Stimulated activated CD8-positive, alpha-beta memory T cell treated with anti-CD3 and anti-CD28 coated beads, Interleukin-2, amount 100 ng/mL, for 48 hours (primary cell): ENCODE data around the gene DTNB.
A peak's percentile ranks its signal among the peaks of the same experiment; 100 is the strongest.

Source experiments
- DNase-seq, 2 donors: peaks; one replicate each; pipeline ENCODE4 v3.0.0-alpha.2; 2020; ENCODE audit warnings: low read depth in 2 of 2

Gene DTNB

DNA sequence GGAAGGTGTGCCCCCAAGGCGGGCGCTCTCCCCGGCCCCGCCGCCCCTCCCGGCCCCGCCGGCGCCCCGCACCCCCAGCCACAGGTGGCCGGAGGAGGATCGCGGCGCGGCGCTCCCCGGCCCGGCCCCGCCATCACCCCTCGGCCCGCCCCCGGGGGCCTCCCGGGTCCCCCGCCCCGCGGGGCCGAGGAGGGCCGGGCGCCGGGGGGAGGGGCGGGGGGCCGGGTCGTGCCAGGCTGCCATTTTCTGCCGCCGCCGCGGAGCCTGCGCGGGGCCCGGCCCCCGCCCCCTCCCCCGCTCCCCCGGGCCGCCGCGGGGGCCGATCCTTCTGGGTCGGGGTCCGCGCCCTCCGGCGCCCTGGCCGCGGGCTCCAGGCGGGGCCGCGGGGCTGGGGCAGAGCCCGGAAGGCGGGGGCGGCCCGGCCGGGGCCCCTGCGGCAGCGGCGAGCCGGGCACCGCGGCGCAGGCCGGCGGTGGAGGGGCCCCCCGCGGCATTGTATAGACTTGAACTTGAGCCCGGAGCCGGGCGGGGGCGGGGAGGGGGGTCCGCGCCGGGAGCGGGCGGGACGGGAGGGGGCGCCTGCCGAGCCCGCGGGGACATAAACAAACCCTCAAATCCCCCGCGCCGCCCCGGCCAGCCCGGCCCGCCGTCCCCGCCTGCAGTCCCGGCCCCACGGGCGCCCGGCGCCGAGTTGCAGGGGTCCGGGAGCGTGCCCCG lies 332.2 kb downstream of the DTNB start:
- DNase-seq, result no peak

DNA sequence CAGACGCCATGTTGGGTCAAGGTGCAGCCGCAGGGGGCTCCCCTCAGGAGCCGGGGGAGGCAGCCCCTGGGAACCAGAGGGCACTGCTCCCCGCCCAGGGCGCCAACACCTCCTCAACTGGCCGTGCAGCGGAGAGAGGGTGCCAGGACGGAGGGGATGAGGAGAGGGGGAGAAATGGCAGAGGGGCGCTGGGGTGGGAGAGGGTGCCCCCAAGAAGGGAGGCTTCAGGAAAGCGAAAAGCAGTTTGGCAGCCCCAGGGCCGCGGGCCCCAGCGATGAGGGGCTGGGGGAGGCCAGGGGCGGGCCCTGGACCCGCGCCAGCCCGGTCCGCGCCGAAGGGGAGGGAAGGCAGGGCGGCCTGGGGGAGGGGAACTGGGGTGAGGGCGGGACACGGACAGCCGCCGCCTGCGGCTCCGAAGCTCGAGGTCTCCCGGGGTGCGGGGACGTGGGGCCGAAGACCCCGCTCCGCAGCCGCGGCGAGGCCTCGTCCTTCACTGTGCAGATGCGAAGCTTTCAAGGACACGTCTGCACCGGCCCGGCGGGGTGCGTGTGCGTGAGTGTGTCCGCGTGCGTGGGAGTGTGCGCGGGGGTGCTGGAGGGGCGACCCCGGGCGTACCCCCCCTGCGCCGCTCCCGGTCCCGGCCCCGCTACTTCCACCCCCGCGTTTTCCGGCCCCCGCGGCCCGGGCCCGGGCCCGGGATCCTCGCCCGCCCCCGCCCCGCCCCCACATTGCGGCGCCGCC lies 333.0 kb downstream of the DTNB start:
- DNase-seq, result no peak

DNA sequence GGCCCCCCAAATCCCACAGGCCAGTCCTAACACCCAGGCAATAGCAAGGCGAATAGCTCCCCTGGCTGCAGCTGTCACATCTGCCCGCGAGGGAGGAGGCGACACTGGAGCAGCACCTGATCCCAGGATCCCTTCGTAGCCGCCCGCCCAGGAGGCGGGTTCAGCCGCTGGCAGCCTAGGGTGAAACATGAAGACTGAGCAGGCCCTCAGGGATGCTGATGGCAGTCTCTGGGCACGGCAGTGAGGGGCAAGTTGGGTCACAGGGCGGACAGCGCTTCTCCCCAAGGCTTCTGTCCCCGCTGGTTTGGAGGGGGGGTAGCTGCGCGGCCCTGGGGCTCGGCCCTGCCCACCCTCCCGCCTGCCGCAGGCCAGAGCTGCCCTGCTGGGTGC lies 333.6 kb downstream of the DTNB start:
- no peak for DNase-seq

DNA sequence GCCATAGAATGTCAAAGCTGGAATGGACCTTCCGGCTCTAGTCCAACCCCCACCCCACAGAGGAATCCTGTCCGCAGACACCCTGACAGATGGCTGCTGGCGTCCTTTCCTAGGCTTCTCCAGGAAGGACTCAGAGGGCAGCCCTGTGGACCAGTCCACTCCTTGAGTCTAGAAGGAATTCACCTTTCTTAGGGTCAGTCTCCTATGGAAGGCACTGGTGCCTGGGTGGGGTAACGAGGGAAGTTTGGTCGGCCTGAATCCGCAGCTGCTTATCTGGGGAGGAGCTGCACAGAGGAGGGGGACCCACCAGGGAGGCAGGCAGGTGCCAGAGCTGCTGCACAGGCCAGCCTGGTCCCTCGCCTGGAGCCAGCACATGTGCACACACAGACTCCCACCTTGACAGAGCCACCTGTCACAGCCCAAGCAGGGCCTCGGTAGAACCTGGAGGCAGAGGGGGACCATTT lies 334.1 kb downstream of the DTNB start:
- no peak for DNase-seq

DNA sequence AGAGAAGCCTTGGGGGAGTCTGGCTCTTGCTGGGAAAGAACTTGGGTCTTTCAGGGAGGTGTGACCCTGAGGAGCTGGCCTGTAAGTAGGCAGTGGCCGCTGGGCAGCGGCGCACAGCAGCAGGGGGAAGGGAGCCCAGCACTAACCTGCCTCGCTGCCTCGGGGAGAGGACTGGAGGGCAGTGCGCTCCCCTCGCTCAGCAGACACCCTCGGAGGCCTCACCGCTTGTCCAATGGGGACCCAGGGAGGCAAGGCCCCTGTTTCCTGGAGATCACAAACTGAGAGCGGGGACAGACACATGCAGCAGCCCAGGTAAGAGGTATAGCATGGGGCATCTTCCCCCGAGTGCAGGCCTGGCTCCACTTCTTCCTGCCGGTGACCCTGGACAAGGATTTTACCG lies 335.0 kb downstream of the DTNB start:
- DNase-seq, result no peak

DNA sequence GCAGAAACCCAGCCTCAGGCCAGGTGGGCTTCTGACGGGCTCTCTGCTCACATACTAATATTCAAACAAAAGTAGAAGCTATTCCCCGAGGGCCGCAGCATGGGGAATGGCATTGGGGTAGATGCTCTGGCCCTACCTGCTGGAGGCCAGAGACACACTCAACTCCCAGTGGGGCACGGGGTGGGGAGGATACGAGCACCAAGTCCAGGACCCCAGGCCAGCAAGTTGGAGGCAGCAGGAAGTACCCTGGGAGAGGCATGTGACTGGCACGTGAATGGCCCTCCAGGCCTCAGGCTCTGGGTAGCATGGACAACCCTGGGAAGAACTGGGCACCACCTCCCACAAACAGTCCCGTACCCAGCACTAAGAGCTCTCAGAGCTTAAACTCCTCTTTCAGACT lies 335.5 kb downstream of the DTNB start:
- no peak for DNase-seq

DNA sequence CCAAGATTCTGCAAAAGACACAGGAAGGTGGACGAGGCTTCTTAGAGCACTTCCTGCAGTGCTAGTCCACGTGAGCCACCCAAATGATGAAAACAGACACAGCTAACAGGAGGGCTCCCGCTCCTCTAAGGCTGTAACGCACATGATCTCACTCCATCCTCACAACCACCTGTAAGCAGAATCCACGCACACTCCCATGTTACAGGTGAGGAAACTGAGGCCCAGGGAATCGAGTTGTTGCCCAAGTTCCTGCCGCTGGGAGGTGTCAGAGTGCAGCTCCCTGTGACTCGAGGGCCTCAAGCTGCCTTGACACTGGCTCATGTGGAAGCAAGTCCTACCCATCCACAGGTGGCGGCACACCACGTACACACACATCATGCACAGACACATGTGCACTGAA lies 336.1 kb downstream of the DTNB start:
- no peak for DNase-seq

DNA sequence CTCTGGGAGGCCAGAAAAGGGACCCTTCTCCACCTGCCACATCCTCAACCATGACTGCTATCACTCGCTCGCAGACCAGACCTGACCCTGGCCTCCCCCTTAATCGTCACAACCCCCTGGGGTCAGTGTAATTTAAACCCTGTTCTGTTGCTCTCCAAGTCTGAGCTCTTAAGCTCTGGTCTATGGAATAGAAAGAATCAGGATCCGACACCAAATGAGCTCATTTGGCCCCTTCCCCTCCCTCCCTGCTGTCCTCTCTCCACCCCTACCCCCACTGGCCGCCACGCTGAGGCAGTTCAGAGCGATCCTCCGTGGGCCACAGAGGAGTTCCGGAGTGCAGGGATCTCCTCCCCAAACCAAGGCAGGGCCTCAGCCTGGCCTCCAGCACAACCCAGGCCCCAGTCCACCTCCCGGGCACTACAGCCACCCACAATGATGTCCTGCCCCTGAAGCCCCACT lies 337.0 kb downstream of the DTNB start:
- DNase-seq, result no peak

DNA sequence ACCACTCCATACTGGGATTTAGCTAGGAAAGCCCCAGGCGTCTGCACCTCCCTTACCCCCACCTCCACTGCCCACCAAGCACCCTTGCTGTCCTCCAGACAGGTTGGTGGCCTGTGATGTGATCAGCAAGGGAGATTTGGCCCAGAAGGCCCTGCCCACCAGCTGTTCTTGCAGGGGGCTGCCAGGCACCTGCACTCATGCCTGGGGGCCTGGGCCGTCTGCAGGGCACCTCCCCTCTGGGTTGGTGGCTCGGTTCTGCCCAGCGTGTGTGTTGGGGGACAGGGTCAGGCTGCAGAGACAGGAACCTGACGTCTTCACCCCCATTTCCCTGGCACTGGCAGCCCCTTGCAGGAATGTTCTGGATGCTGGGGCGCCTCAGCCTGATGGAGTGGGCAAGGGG lies 337.4 kb downstream of the DTNB start:
- no peak for DNase-seq

DNA sequence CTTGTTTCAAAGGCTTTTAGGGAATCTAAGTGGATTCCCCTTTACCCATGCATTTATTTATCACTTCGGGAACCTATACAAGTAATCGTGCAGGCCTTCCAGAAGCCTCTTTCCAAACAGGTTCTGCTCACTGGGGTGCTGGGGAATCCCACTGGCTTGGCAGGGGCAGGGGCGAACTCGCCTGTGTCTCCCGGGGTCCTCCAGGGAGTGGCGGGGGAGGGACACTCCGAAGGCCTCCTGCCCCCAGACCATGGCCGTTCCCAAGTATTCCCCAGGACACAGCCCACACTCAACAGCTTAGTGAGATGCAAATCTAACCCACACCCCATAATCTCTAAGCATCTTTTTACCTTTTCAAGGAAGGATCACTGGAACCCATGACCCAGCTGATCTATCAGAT lies 338.2 kb downstream of the DTNB start:
- no peak for DNase-seq

DNA sequence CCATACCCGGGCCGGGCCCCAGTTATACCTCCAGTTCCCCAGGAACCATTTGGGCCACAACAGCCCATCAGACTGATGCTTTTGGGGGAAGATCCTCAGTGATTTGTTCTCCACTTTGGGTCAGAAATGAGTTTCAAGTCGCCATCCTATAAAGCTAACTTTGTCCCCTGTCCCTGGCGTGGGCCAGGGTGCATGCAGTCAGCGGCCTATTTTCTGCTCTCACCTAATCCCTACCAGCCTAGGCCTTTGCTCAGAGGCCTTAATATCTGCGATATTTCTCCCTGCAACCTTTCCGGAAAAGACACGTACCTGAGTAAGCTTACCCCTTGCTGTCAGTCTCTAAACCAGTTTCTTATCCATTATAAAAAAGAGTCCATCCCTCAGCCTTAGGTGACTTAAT lies 338.9 kb downstream of the DTNB start:
- no peak for DNase-seq

DNA sequence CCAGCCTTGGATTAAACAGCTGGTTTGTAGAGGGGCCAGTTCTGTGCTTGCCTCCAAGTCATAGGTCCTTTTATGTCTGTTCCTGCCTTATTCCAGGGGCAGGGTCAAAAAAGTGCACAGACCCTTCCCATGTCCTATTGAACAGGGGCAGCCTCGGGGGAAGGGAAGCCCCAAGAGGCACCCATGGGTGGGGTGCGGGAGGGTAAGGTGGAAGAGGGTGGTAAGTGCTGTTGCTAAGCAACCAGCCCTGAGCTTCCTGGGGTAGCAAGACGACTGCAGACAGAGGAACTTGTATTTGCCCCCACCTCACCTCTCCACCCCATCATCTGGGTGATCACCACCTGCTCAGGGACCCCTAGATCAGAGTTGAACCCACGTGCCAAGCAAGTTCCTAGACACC lies 339.4 kb downstream of the DTNB start:
- DNase-seq, result no peak

DNA sequence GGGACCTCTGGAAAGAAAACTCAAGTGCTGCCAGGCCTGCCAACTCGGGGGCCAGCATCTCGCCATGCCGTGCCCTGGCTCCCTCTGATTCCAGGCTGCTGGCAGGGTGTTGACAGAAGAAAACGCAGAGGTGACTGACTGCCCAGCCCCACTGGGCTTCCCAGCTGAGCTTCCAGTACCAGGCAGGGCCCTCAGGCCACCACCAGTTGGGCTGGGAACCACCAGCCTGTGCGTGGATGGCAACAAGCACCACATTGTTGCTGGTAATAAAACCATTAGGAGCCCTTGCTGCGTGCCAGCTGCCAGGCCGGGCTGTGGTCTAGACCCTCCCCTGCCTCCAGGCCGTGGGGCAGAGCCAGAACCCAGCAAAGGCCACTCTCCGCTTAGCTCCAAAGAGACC lies 340.8 kb downstream of the DTNB start:
- DNase-seq, result no peak

DNA sequence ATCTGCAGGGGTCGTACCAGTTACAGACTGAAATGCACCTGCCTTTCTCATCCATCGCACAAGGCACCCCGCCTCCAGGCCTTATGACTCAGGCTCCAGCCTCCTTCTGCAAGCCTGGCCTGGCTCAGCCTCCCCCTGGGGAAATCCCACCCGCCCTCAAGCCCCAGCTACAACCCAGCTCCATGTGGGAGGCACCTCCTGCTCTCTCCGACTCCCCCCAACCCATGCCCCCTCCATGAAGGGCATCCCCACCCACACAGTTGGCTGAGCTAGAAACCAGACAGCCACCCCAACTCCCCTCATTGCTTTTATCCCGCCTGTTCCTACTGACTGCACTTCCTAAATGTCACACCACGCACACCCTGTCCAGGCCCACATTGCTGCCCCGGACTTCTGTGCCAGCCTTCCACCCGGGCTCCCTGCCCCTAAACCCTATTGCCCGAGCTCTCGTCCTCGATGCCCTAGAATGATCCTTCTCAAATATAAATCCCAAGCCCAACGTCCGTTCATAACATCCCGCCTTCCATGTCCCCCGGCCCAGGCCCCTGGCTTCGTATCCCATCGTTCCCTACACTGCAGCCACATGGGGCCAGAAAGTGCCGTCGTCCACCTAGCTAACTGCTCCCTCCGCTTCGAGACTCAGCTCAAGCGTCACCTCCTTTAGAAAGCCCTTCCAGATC lies 341.6 kb downstream of the DTNB start:
- DNase-seq, result peak; percentile 59 to 64

DNA sequence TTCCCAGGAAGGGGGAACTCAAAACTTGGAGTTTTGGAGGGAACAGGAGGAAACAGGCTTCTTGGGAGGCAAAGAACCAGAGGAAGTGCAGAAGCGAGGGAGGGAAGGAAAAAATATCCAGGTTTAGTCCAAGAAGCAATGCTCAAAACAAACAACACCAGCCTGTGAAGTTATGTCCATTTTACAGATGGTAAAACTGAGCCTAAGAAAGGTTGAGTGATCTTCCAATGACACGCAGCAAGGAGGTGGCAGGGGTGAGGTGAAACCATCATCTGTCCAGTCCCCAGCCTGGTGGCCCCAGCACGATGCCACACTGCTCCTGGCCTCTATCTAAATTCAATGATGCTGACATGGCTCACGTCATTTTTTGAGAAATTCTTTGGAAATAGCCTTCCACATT lies 342.4 kb downstream of the DTNB start:
- DNase-seq, result no peak

DNA sequence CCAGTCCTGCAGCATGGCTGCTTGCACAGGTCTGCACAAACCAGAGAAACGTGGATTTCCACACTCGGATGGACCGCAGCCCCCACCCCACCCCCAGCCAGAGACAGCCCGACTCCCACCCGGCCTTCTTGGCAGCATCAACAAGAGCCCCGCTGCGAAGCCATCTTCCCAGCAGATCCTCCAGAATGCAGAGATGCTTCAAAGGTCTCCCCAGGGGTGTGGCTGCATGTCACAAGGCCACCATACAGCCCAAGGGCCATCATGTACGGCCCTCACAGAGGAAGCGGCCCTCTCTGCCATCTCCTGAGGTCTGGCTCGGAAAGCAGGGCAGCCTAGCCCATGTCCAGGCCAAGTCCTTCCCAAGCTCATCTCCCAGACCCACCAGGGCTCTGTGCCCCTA lies 343.1 kb downstream of the DTNB start:
- no peak for DNase-seq

DNA sequence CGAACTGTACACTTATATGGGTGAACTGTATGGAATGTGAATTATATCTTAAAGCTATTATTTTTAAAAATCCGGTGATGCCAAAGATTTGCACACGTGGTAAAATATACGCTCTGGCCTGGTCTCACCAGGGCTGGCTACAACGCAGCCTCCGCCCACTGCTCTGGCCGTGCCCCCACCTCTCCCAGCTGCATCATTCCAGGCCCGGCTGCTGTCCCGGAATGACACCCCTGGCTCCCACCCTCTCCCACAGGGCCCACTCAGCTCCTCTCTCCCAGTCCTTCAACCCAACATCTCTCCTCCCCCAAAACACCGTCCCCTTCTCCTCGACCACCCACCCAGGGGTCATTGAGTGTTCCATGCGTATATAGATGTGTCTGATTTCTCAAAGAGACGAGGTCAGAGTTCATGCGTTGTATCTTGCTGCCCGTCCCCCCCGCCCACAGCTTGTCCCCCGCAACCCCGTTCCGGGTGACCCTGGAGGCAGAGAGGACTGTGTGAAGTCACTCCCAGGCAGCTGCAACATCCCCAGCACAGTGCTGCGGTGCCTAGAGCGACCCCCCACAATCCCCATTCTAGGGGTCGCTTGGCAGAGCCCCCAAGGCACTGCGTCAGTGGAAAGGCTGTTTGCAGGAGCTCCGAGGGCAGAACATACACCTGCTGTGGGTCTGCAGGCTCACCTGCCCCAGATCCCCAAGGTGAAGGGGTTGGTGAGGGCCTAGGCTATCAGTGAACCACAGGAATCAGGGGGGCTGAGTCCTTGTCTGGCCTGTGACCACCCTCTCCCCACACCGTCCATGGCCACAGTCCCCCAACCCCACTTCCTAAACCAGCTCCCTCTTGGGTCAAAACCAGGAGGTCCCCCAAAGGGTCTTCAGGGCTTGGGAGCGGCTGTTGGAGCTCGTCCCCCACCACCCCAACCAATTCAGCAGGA lies 345.0 kb downstream of the DTNB start:
- no peak for DNase-seq
